Ramos (cell line): ENCODE measurements around the gene SMARCA2.
"Not testable (repeated sequence)": the region's sequence is repeated elsewhere in the genome, so short reads cannot be mapped to it uniquely, and the experiment has no call there.

ENCODE experiments used
- in situ Hi-C: fragments of 300-500 bp; cut with MboI; formaldehyde crosslinking; loops from one replicate; pipeline ENCODE4 v1.14.3; 2022; ENCODE audit warnings: low sequenced_read_pairs; ENCODE audit not compliant: unreplicated experiment

SMARCA2 gene

GRCh38 chr9:2132484-2133082 lies 117.4 kb downstream of the SMARCA2 start:
- in situ Hi-C loops = no loop called here

GRCh38 chr9:2134391-2134790 lies 119.2 kb downstream of the SMARCA2 start:
- in situ Hi-C loops = no loop called here

DNA sequence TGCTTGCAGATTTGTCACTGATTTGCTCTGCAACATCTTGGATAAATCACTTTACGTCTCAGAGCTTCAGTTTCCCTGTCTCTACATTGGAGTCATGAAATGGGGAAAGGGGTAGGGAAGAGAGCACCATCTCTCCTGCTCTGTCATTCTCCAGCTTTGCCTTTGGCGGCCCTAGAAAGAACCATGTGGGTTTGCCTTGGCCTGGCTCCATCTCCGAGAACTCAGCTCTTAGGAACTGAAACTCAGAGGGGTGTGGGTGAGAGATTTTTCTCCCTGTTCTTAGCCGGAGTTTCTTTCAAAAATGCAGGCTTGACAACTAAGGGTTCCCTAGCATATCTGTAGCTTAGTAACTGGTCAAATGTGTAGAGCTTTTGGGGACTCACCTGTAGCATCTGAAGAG lies 123.5 kb downstream of the SMARCA2 start:
- in situ Hi-C loops = no loop called here

- in situ Hi-C loops = no loop called here
Observed at GRCh38 chr9:2140600-2141223, 125.6 kb downstream of the SMARCA2 start.

DNA sequence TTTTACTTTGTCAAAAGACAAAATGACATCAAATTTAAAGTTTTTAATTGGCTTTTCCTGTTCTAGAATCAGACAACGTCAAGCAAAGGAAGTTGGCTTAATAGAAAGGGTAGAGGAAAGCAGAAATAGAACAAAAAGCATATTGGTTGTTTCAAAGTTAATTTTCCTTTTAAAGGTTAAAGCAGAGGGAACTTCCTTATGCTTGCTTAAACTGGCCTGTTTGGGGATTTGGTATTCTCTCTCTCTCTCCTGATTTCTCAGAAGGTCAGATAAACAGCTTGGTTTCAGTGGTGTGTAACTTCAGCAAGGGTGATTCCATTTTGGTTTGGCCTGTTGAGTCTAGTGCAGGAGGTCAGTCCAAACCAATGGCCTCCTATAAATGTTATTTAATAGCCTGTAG lies 127.1 kb downstream of the SMARCA2 start:
- in situ Hi-C loops = no loop called here

GRCh38 chr9:2144619-2145018 lies 129.5 kb downstream of the SMARCA2 start:
- in situ Hi-C loops = no loop called here

- in situ Hi-C loops = no loop called here
Observed at GRCh38 chr9:2145746-2146145, 130.6 kb downstream of the SMARCA2 start.

DNA sequence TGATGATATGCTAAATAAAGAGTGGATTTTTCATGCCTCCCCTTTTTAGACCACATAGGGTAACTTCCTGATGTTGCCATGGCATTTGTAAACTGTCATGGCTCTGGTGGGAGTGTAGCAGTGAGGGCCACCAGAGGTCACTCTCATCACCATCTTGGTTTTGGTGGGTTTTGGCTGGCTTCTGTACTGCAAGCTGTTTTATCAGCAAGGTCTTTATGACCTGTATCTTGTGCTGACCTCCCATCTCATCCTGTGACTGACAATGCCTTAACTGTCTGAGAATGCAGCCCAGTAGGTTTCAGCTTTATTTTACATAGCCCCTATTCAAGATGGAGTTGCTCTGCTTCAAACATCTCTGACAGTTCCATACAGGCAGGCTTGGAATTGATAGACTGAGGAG lies 131.6 kb downstream of the SMARCA2 start:
- in situ Hi-C loops = not testable (repeated sequence)

GRCh38 chr9:2150338-2150737 lies 135.2 kb downstream of the SMARCA2 start:
- in situ Hi-C loops = no loop called here

GRCh38 chr9:2151171-2151570 lies 136.0 kb downstream of the SMARCA2 start:
- in situ Hi-C loops = no loop called here

- in situ Hi-C loops = no loop called here
Observed at GRCh38 chr9:2152966-2153629, 138.0 kb downstream of the SMARCA2 start.

DNA sequence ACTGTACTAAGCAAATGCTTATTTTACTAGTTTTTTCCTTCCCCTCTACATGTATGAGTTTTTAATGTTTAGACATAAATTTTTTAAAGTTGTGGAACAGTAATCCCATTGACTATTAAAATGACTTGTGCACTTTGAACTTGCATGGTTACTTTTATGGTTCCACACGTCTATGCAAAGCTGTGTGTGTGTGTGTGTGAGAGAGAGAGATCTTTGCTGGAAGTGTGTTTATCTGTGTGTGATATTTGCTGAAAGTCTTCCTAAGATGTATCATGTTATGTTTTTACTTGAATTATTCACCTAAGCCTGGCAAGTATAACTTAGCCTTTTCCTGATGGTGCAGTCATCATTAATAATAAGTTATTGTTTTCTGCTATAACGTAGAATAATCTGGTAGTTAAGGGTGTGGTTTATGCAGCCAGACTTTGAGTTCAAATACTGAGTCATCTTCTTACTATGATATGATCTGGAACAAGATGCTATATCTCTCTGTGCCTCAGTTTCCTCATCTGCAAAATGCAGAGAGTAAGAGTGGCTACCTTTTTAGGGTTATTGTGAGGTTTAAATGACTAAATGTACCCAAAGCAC lies 138.6 kb downstream of the SMARCA2 start:
- in situ Hi-C loops = no loop called here

GRCh38 chr9:2154731-2155130 lies 139.6 kb downstream of the SMARCA2 start:
- in situ Hi-C loops = no loop called here

GRCh38 chr9:2155966-2156365 lies 140.8 kb downstream of the SMARCA2 start:
- in situ Hi-C loops = no loop called here

GRCh38 chr9:2157277-2158110 lies 142.3 kb downstream of the SMARCA2 start:
- in situ Hi-C loops = no loop called here

DNA sequence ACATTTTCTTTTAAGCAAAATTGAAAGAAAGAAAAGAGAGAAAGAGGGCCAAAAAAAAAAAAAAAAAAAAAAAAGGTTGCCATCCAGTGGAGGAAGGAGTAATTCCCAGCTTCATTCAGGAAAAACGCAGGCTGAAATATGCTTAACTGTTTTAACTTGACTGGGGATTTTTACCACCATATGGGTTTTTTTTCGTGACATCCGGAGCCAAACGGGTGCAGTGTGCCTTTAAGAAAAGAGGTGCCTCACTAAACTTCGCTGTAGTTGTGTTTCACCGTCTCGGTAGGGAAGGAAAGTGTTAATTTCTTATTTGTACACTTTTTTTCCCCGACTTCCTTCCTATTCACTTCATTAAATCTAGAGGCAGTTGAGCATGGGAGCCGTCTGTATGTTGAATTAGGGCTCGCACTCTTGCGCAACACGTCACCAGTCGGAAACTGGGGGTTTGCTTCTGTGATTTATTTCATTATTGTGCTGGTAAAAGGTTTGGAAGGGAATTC lies 143.0 kb downstream of the SMARCA2 start:
- in situ Hi-C loops = no loop called here

GRCh38 chr9:2158766-2159430 lies 143.8 kb downstream of the SMARCA2 start:
- in situ Hi-C loops = no loop called here

- in situ Hi-C loops = no loop called here
Observed at GRCh38 chr9:2159521-2160454, 144.6 kb downstream of the SMARCA2 start.

DNA sequence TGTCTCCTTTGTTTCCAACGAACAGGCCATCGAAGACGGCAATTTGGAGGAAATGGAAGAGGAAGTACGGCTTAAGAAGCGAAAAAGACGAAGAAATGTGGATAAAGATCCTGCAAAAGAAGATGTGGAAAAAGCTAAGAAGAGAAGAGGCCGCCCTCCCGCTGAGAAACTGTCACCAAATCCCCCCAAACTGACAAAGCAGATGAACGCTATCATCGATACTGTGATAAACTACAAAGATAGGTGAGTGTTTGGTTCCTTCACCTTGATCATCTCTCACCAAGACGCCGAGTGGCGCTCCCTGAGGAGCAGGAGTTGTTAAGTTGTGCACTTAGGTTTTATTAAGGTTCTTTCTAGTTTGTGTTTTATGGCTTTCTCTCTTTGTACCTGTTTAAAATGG lies 146.5 kb downstream of the SMARCA2 start:
- in situ Hi-C loops = no loop called here
